CD4-positive, alpha-beta T cell treated with Interleukin-4 for 4 hours (primary cell): ENCODE measurements around the gene MEGF6.
A peak's percentile ranks its signal among the peaks of the same experiment; 100 is the strongest.

Experiments used
- DNase-seq: peaks from one replicate; pipeline ENCODE4 v3.0.0-alpha.2; 2020

MEGF6 gene

GRCh38 chr1:3534803-3535637, 76.3 kb downstream of the MEGF6 start:
- no peak for DNase-seq

DNA sequence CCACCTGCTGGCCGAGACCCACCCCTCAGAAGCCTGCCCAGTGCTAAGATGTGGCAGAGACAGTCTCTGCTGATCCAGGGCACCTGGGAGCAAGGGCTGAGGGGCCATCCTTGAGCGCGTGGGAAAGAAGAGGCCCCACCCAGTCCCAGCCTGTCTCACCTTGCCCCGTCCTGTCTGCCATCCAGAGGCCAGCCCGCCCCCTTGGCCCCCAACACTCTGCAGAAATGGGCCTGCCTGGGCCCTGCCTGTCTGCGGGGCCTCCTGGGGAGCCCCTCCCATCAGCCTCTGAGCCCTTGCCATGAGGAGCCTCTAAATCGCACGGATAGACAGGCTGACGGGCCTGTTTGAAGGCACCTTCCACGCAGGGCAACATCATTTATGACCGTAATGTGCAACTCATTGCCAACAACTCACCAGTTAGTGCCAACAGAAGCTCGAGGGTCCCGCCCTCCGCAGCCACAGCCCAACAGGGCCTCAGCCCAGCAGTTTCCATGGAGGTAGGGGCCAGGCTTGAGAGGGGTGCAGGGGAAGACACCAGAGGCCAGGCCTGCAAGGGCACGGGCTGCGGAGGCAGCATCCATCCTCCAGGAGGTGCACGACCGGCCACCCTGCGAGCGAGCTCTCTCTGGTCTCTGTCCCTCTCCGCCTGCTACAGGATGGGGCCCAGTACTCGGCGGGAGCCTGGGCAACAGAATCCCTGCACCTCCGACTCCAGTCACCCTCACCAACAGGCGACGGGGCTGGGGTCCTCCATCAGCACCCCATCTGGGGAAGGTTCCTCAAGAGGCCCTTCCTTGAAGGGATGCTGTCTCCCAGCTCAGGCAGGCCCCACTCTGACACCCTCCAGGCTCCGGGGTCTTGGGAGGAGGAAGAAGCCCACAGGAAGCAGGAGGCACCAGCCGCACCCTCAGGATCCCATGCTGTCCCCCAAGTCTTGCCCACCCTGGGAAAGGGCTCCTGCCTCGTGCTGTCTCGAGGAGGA, 78.0 kb downstream of the MEGF6 start:
- DNase-seq, result no peak

GRCh38 chr1:3531928-3532327, 79.4 kb downstream of the MEGF6 start:
- DNase-seq, result no peak

GRCh38 chr1:3530926-3531818, 80.1 kb downstream of the MEGF6 start:
- DNase-seq, result peak; percentile 84

DNA sequence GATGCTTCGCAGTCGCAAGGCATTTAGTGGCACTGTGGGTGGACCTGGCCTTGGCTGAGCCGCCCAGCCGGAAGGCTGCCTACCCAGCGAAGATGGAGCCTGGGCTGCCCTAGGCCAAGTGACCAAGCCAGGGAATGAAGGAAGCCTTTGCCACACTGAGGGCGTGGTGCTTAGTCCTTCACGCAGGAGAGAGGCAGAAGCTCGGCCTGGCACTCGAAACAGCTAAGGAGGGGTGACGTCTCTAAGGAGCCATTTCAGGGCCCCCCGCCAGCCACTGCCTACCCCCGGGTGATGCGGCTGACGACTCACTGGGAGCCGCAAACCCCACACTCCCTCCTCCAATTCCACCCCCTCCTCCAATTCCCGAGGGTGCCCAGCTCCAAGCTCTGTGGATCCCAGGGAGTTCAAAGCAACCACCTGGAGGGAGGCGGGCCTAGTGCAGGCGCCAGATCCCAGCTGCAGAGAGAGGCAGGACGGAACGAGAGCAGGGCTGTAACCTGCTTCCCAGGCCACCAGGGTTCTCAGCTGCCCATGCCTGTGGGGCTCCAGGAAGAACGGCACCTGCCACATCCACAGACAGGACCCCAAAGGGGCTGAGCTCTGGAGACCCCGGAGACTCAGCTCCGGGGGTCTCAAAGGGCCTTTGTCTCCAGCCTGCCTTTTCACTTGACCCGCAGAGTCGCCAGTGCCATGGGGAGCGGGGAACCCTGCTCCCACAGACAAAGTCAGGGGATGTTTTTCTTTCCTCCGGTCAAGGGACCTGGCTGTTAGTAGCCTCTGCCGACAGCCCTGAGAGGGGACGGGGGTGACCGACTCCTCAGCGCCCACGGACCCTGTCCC, 81.0 kb downstream of the MEGF6 start:
- DNase-seq, result no peak

- no peak for DNase-seq
Measured at GRCh38 chr1:3529099-3529729, 82.1 kb downstream of the MEGF6 start.

DNA sequence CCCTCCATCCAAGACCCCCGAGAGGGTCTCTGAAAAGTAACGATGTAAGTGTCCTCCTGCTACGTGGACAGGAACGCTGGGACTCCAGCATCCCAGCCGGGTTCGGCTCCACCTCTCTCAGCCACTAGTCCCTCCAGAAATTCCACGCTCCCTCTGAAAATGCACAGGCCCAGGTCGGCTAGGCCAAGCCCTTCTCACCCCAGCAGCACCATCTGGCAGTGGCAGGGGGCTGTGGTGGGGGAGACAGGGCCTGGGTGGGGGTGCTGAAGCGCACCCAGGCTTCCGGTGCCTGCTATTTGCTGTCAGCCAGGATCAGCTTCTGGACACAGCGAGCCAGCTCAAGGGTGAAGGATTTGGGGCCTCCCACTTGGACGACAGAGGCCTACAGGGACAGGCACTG, 83.5 kb downstream of the MEGF6 start:
- no peak for DNase-seq

DNA sequence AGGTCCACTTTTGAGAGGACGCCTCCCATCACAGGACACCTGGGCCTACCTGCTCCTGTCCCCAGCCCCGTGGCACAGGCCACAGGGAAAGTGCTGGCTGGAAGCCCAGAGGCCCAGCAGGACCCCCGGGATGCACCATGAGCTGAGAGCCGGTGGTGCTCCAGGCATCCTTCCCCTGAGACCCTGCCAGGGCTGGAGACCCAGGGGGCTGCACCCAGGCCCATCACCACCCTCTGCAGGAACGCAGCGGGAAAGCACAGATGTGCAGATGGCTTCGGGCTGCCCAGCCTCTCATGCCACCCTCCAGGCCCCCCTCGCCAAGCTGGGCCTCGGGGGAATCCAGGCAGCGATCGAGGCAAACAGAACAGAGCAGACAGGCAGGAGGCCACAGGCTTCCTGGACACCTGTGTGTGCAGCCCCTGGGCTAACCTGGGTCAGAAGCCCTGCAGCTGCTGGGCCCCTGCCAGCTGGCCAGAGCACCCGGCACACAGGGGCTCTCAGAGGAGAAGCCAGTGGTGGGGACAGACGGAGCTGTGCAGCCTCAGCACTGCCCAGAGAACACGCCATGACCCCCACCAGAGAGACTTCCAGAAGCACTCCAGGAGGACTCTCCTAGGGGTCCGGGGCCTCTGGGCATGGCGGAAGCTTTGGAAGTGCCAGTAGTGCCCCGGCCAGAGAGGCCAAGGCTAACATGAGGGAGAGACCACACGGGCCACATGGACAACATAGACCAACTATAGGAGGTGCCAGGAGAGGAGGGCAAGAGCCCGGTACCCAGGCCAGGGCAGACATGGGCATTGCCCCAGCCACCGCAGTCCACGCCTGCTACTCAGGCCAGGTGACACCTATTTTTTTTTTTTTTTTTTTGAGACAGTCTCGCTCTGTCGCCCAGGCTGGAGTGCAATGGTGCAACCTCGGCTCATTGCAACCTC, 85.5 kb downstream of the MEGF6 start:
- DNase-seq, result no peak

- no peak for DNase-seq
Measured at GRCh38 chr1:3524556-3525203, 86.6 kb downstream of the MEGF6 start.

DNA sequence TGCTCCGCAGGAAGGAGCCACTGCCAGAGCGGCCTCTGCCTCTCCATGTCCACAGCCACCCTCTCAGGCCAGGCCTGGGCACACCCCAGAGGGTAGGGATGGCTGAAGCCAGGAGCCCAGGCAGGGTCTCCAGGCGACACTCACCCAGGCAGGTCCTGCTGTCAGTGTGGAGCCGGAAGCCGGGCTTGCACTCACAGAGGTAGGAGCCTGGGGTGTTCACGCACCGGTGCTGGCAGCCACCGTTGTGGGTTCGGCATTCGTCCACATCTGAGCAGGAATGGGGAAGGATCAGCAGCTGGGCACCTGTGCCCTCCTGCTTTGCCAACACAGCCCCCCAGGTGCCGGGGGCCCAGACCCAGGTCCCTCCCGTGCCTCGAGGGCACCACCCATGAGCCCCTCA, 87.3 kb downstream of the MEGF6 start:
- no peak for DNase-seq

- DNase-seq, result no peak
Measured at GRCh38 chr1:3522564-3523265, 88.6 kb downstream of the MEGF6 start.

DNA sequence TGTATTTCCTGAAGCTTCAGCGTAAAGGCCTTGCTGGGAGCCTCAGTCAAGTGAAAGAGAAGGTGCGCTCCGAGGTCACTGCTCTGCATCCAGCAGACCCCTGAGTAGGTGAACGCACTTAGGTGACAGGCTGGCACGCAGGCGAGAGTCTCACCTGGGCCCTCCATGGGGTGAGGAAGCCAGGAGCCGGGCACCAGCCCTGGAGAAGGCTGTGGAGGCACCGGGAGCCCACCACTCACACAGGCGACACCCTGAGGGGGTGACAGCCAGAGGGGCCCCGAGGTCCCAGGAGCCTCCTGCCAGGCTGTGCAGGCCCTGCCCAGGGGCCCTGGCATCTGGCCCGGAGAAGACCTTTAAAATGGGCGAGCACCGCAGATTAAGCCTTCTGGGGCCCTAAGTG, 89.2 kb downstream of the MEGF6 start:
- no peak for DNase-seq

GRCh38 chr1:3521426-3521825, 89.9 kb downstream of the MEGF6 start:
- no peak for DNase-seq

GRCh38 chr1:3520419-3521378, 90.6 kb downstream of the MEGF6 start:
- DNase-seq, result no peak

GRCh38 chr1:3519301-3519885, 91.9 kb downstream of the MEGF6 start:
- DNase-seq, result no peak

DNA sequence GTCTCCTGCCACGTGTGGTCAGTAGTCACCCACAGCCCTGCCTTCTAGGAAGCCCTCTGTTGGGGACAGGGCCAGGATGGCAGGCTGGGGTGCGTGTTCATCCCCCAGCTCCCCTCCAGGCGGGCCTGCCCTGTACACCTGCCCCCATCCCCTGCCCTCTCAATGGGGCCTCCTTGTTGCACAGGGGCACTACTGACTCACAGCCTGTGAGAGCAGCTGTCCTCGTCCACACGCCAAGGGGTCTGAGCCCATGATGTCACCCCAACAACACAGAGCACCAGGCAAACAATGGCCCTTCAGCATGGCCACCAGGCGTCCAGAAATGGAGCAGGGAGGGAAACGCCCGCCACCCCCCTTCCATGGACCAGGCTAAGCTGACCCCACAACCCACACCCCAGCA, 92.6 kb downstream of the MEGF6 start:
- DNase-seq, result no peak

- no peak for DNase-seq
Measured at GRCh38 chr1:3518256-3518655, 93.1 kb downstream of the MEGF6 start.
